Measurements from ENCODE around the gene SLCO2A1.

The SLCO2A1 gene

DNA sequence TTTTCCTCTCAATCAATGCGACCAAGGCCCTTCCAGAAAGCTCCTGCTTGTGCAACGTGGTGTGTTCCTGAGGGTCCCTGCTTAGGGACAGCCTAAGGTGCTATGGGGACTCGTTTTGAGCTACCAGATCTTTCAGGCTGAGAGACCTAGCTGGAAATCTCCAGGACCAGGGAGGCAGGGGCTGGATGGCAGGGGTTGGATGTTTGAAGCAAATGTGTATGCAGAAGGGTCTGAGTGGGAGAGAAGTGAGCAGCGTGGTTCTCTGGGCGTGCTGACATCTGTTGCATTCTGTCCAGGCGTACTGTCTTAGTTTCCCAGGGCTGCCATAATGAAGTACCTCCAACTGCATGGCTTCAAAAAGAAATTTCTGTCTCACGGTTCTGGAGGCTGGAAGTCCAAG is 31.7 kb upstream of the SLCO2A1 start:
- no peak for DNase-seq
- Histone ChIP-seq H3K9me3 (ENCODE audit: control insufficient read depth, low read length) (no peaks in the 10 kb centered on the region), H3K4me3 (ENCODE audit: insufficient read depth, low read depth, low read length, poor library complexity, severe bottlenecking) (no peak overlapping the region), H3K36me3 (ENCODE audit: control insufficient read depth, insufficient read depth, low read length) (no peaks in the 10 kb centered on the region), H3K27ac (ENCODE audit: insufficient read depth, low read length, poor library complexity, severe bottlenecking) (no peak overlapping the region), H3K4me1 (ENCODE audit: control insufficient read depth, insufficient read depth, low read length, poor library complexity, severe bottlenecking) (no peaks in the 10 kb centered on the region), H3K27me3 (replicated peaks; ENCODE audit: control insufficient read depth, insufficient read depth, low read length, poor library complexity, severe bottlenecking) (no peaks in the 10 kb centered on the region)

DNA sequence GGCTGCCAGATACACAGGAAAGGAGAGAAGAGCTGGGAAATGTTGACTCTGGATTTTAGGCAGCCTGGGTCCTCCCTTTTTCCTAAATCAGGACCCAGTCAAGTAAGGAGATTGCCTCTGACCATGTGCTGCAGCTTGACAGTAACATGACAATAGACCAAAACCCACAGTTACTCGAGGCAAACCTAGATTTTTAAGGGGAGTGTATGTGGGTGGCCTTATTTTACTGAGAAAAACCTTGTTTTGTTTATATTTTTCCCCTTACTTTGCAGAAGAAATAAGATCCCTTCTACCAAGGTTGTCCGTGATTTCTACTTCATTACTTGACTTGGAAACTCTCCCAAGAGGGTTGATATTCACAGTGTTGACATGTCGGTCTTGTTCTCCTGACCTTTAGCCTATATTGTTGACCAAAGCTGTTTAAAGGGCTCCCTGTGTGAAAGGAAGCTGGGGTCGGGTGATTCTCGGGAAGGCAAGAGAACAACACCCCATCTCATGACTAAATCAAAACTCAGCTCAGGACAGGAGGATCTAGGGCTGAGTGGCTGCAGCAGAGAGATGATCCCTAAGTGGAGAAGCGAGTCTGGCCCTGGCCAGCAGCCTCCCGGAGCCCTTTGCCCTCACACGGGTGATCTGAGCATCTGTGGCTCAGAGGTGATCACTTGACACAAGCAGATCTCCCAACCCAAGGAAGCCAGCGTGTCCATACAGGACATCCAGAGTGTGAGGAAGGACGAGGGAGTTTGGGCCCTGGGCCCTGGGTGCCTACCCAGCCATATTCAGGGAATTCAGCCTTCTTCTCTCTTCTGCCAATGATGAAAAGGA is 31.0 kb upstream of the SLCO2A1 start:
- Histone ChIP-seq H3K4me3 (ENCODE audit: insufficient read depth, low read depth, low read length, poor library complexity, severe bottlenecking) (no peak overlapping the region), H3K27me3 (replicated peaks; ENCODE audit: control insufficient read depth, insufficient read depth, low read length, poor library complexity, severe bottlenecking) (no peaks in the 10 kb centered on the region), H3K36me3 (ENCODE audit: control insufficient read depth, insufficient read depth, low read length) (no peaks in the 10 kb centered on the region), H3K4me1 (ENCODE audit: control insufficient read depth, insufficient read depth, low read length, poor library complexity, severe bottlenecking) (no peaks in the 10 kb centered on the region), H3K9me3 (ENCODE audit: control insufficient read depth, low read length) (no peaks in the 10 kb centered on the region), H3K27ac (ENCODE audit: insufficient read depth, low read length, poor library complexity, severe bottlenecking) (no peak overlapping the region)
- no peak for DNase-seq

DNA sequence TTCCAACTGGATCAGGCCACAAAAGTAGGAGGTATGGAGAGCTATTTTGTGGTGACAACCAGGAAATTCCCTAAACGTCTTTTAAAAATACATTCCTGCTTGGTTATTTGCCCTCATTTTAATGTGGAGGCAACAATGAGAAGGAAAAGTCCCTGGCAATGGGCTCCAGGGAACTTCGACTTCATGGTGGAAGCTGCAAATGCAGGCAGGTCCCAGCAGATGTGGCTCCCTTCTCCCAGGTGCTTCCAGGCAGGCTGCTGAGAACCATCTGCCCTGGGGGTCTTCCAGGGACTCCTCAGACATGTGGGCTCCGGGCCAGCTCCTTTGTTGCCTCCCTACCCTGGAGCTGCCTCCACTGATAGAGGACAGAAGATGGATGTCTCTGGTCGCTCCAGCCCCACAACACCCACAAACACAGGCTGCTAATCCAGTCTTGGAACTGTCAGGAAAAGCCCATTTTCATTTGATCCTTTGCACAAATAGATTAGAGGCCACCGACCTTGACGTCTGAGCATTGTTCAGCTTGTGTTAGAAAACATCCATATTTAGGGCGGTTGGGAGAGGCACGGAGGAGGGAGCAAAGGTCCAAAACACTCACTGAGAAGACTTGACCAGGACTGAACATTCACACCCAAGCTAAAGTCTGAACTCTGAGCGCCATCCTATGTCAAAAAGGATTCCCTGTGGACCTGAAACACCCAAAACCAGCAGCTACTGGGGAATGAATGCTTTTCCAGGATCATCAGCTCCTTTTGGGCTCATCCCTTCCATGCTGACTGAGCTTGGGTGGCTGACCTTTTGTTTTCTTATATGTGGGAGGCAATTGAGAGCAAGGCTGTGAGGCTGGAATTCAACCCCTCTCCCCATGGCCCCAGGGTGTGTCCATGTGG is 30.2 kb upstream of the SLCO2A1 start:
- Histone ChIP-seq H3K27ac (ENCODE audit: insufficient read depth, low read length, poor library complexity, severe bottlenecking) (no peak overlapping the region), H3K9me3 (ENCODE audit: control insufficient read depth, low read length) (no peaks in the 10 kb centered on the region), H3K4me3 (ENCODE audit: insufficient read depth, low read depth, low read length, poor library complexity, severe bottlenecking) (no peak overlapping the region), H3K27me3 (replicated peaks; ENCODE audit: control insufficient read depth, insufficient read depth, low read length, poor library complexity, severe bottlenecking) (no peaks in the 10 kb centered on the region), H3K4me1 (ENCODE audit: control insufficient read depth, insufficient read depth, low read length, poor library complexity, severe bottlenecking) (no peaks in the 10 kb centered on the region), H3K36me3 (ENCODE audit: control insufficient read depth, insufficient read depth, low read length) (no peaks in the 10 kb centered on the region)
- DNase-seq: no peak

DNA sequence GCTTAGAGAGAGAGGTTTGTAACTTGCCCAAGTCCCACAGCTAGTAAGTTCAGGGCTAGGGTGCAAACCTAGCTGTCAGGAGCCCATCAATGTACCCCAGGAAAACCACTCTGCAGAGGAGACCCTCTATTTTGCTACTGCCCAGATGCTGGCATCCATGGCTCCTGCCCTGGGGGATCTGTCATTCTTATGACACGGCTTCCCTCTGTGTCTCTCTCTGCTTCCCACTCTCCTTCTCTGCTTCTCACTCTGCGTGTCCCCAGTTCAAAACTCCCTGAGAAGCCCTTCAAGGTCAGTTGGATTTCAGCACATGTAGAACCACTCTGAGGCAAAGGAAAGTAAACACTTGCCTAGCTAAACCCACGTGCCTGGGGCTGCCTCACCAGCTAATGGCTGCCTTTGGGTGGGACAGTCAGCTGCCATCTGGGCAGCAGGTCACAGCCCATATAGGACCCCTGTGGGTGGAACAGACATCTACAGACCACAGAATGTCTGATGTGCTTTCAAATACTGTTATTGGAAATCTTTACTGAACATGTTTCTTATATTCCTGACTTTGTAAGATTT is 29.4 kb upstream of the SLCO2A1 start:
- Histone ChIP-seq H3K36me3 (ENCODE audit: control insufficient read depth, insufficient read depth, low read length) (no peaks in the 10 kb centered on the region), H3K27me3 (replicated peaks; ENCODE audit: control insufficient read depth, insufficient read depth, low read length, poor library complexity, severe bottlenecking) (no peaks in the 10 kb centered on the region)

DNA sequence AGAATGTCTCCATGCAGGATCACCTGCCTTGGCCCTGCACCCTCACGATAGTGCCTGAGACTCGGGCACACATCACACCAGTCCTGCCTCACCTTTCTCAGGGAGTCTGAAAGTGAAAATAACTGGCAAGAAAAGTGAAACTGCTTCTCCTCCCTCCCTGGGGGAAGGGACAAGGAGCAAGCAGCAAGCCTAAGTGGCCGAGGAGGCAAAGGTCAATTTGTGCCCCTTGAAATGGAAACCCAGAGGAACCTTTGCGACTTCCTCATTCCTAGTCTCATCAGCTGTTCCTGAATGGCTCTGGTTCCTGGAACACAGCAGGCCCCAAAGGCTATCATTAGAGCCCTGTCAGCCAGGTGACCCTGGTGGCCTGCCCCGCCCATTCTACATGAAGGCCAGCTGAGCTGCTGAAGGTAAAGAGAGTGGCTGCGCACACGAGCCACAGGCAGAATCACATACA is 28.0 kb upstream of the SLCO2A1 start:
- H3K9me3 ChIP-seq (ENCODE audit: control insufficient read depth, low read length): no peaks in the 10 kb centered on the region
- H3K4me1 ChIP-seq (ENCODE audit: control insufficient read depth, insufficient read depth, low read length, poor library complexity, severe bottlenecking): no peaks in the 10 kb centered on the region
- H3K27ac ChIP-seq (ENCODE audit: insufficient read depth, low read length, poor library complexity, severe bottlenecking): no peak overlapping the region
- H3K4me3 ChIP-seq (ENCODE audit: insufficient read depth, low read depth, low read length, poor library complexity, severe bottlenecking): no peak overlapping the region
- H3K27me3 ChIP-seq (replicated peaks; ENCODE audit: control insufficient read depth, insufficient read depth, low read length, poor library complexity, severe bottlenecking): no peaks in the 10 kb centered on the region
- DNase-seq: no peak
- no peaks in the 10 kb centered on the region for H3K36me3 ChIP-seq (ENCODE audit: control insufficient read depth, insufficient read depth, low read length)

More for the DNA sequence above, 29.4 kb upstream of the SLCO2A1 start:
- H3K27ac ChIP-seq (ENCODE audit: insufficient read depth, low read length, poor library complexity, severe bottlenecking): no peak overlapping the region
- no peak for DNase-seq
- H3K4me1 ChIP-seq (ENCODE audit: control insufficient read depth, insufficient read depth, low read length, poor library complexity, severe bottlenecking): no peaks in the 10 kb centered on the region
- H3K9me3 ChIP-seq (ENCODE audit: control insufficient read depth, low read length): no peaks in the 10 kb centered on the region
- no peak overlapping the region for H3K4me3 ChIP-seq (ENCODE audit: insufficient read depth, low read depth, low read length, poor library complexity, severe bottlenecking)

DNA sequence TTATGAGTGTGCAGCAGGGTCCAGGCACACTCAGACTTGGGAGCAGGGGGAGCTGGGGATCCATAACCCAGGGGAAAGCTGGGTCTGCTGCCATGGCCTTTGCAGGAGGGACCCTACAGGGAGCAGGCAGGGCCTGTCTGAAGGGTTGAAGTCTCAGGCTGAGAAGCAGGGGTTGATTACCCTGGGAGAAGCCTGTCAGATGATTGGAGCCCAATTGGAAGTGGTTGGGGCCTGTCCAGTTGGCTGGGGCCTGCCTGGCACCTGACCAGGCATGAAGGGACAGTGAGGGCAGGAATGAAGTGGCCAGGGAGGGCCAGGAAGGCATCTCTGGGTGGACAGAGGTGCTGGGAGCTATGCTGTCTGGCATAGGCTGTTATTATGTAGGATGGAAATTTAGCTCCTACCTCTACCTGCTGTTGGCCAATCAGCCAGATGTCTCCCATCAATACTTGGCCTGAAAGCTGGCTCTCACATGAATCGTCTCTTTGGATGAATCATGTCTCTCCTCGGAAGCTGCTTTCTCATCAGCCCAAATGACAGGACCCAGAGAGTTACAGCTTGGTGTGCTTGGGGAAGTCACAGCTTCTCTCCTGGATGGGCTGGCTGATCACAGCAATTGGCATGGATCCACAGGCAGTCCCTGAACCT is 27.4 kb upstream of the SLCO2A1 start:
- H3K9me3 ChIP-seq (ENCODE audit: control insufficient read depth, low read length): no peaks in the 10 kb centered on the region
- no peak overlapping the region for H3K4me3 ChIP-seq (ENCODE audit: insufficient read depth, low read depth, low read length, poor library complexity, severe bottlenecking)
- no peaks in the 10 kb centered on the region for H3K4me1 ChIP-seq (ENCODE audit: control insufficient read depth, insufficient read depth, low read length, poor library complexity, severe bottlenecking)
- no peak for DNase-seq
- no peaks in the 10 kb centered on the region for H3K27me3 ChIP-seq (replicated peaks; ENCODE audit: control insufficient read depth, insufficient read depth, low read length, poor library complexity, severe bottlenecking)
- no peak overlapping the region for H3K27ac ChIP-seq (ENCODE audit: insufficient read depth, low read length, poor library complexity, severe bottlenecking)
- H3K36me3 ChIP-seq (ENCODE audit: control insufficient read depth, insufficient read depth, low read length): no peaks in the 10 kb centered on the region

DNA sequence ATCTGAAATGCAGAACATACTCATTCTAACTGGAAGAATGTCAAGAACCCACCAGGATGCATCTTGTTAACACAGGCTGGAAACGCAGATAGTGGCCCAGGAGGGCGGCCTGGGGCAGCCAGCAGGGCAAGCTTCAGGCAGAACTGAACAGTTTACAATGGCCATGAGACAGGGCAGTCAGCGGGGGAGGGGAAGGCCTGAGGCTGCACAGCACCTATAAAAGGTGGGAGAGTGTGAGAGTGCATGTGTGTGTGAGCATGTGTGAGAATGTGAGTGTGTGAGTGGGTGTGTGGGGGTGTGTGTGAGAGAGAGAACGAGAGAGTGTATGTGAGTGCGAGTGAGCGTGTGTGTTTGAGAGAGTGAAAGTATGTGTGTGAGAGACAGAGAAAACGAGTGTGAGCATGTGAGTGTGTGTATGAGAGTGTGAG is 26.8 kb upstream of the SLCO2A1 start:
- Histone ChIP-seq H3K4me3 (ENCODE audit: insufficient read depth, low read depth, low read length, poor library complexity, severe bottlenecking) (no peak overlapping the region), H3K36me3 (ENCODE audit: control insufficient read depth, insufficient read depth, low read length) (no peaks in the 10 kb centered on the region), H3K27me3 (replicated peaks; ENCODE audit: control insufficient read depth, insufficient read depth, low read length, poor library complexity, severe bottlenecking) (no peaks in the 10 kb centered on the region), H3K4me1 (ENCODE audit: control insufficient read depth, insufficient read depth, low read length, poor library complexity, severe bottlenecking) (no peaks in the 10 kb centered on the region), H3K27ac (ENCODE audit: insufficient read depth, low read length, poor library complexity, severe bottlenecking) (no peak overlapping the region), H3K9me3 (ENCODE audit: control insufficient read depth, low read length) (no peaks in the 10 kb centered on the region)
- no peak for DNase-seq

DNA sequence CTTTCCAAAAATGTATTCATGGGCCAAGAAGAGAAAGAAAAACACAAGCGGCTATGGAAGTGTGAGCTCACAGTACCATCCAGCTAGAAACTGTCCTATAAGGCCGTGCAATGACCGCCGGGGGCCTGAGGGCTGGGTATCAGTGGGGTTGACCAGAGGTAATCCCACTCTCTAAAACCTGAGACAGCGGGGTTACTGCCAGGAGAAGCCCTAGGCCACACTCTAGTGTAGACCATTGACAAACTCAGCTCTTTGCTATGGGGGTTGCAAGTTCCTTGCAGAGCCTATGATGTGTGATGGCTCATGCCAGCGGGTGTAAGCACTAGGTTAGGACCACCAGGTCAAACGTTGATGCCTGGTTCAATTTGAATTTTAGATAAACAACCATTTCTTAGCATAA is 25.9 kb upstream of the SLCO2A1 start:
- no peak for DNase-seq
- H3K36me3 ChIP-seq (ENCODE audit: control insufficient read depth, insufficient read depth, low read length): no peaks in the 10 kb centered on the region
- no peak overlapping the region for H3K27ac ChIP-seq (ENCODE audit: insufficient read depth, low read length, poor library complexity, severe bottlenecking)
- H3K4me1 ChIP-seq (ENCODE audit: control insufficient read depth, insufficient read depth, low read length, poor library complexity, severe bottlenecking): no peaks in the 10 kb centered on the region
- H3K27me3 ChIP-seq (replicated peaks; ENCODE audit: control insufficient read depth, insufficient read depth, low read length, poor library complexity, severe bottlenecking): no peaks in the 10 kb centered on the region
- no peak overlapping the region for H3K4me3 ChIP-seq (ENCODE audit: insufficient read depth, low read depth, low read length, poor library complexity, severe bottlenecking)
- H3K9me3 ChIP-seq (ENCODE audit: control insufficient read depth, low read length): no peaks in the 10 kb centered on the region

DNA sequence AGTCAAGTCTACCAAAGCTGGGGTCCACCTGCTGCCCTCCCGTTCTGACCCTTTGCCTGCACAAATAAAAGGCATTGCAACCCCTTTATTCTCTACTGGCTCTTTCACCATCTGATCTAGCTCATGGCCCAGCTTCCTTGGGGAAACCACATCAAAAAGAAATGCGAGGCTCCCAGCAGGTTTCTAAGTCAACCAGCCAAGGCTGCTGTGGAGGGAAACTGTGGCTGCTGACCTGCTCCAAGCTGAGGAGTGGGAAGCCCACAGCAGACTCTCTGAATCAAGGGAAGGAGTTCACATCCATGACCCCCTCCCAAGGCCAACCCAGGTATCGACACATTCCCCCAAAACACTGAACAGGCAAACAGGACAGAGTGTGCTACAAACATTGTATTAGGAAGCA is 25.2 kb upstream of the SLCO2A1 start:
- no peak for DNase-seq

More for the DNA sequence above, 25.2 kb upstream of the SLCO2A1 start:
- Histone ChIP-seq H3K9me3 (ENCODE audit: control insufficient read depth, low read length) (no peaks in the 10 kb centered on the region), H3K27me3 (replicated peaks; ENCODE audit: control insufficient read depth, insufficient read depth, low read length, poor library complexity, severe bottlenecking) (no peaks in the 10 kb centered on the region), H3K36me3 (ENCODE audit: control insufficient read depth, insufficient read depth, low read length) (no peaks in the 10 kb centered on the region), H3K27ac (ENCODE audit: insufficient read depth, low read length, poor library complexity, severe bottlenecking) (no peak overlapping the region), H3K4me3 (ENCODE audit: insufficient read depth, low read depth, low read length, poor library complexity, severe bottlenecking) (no peak overlapping the region), H3K4me1 (ENCODE audit: control insufficient read depth, insufficient read depth, low read length, poor library complexity, severe bottlenecking) (no peaks in the 10 kb centered on the region)

Measured in effector memory CD4-positive, alpha-beta T cell (primary cell).